GM10248 (cell line): Measurements from ENCODE around the gene GREB1.

Source experiments
- CTCF ChIA-PET: fragments of 300-600 bp; sonication (Branson Sonifier 250); formaldehyde crosslinking; extraction: SDS; loops from one replicate; lab custom pipeline; 2021; ENCODE audit warnings: antibody characterized with exemption; lab: Yijun Ruan, JAX
- POLR2A ChIA-PET: fragments of 350-650 bp; sonication (Branson Sonifier 250); formaldehyde crosslinking; extraction: SDS; loops from one replicate; lab custom pipeline; 2020; ENCODE audit warnings: antibody characterized with exemption; lab: Yijun Ruan, JAX
- DNase-seq: peaks from one replicate; pipeline ENCODE4 v3.0.0; 2012; ENCODE audit errors: extremely low spot score
- TF ChIP-seq, protein P1 (sequence below): IDR thresholded peaks from 2 replicates; pipeline ENCODE4 v1.5.1; 2012; ENCODE audit warnings: mild to moderate bottlenecking, low read depth; ENCODE audit errors: extremely low read depth, missing control alignments, control extremely low read depth

The GREB1 gene

DNA sequence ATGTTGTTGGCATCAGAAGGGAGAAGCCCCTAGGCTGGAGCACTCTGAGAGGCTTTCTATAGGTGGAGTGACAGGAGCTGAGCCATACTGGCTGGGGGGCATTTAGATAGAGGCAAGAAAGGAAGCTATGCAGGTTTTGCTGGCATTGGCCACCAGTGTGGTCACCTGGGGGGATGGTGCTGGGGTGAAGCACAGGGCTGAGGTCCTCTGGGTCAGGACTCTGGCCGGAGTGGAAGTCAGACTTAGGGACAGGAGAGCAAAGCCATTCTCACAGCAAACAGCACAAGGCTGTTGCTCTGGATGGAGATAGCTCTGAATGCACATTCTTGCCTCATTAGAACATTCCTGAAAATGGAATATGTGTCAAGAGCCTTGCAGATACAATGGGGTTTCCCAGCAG, 88.8 kb downstream of the GREB1 start:
- ChIA-PET CTCF (no interaction called here), POLR2A (no interaction called here)
- DNase-seq, result no peak
- TF ChIP-seq, protein P1, sequence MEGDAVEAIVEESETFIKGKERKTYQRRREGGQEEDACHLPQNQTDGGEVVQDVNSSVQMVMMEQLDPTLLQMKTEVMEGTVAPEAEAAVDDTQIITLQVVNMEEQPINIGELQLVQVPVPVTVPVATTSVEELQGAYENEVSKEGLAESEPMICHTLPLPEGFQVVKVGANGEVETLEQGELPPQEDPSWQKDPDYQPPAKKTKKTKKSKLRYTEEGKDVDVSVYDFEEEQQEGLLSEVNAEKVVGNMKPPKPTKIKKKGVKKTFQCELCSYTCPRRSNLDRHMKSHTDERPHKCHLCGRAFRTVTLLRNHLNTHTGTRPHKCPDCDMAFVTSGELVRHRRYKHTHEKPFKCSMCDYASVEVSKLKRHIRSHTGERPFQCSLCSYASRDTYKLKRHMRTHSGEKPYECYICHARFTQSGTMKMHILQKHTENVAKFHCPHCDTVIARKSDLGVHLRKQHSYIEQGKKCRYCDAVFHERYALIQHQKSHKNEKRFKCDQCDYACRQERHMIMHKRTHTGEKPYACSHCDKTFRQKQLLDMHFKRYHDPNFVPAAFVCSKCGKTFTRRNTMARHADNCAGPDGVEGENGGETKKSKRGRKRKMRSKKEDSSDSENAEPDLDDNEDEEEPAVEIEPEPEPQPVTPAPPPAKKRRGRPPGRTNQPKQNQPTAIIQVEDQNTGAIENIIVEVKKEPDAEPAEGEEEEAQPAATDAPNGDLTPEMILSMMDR, result no peak

DNA sequence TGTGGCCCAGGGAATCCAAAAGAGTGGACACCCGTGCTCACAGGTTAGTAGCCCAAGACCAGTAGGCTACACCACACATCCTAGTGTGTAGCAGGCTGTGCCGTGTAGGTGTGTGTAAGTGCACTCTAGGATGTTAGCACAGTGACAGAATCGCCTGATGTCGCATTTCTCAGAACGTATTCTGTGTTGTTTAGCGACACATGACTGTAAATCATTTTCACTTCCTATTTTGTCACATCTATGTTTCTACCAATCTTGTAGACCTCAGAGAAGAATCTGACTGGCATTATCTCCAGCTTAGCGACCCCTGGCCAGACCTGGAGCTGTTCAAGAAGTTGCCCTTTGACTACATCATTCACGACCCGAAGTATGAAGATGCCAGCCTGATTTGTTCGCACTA, 91.0 kb downstream of the GREB1 start:
- TF ChIP-seq, protein P1, result no peak
- CTCF ChIA-PET, result no interaction called here
- no peak for DNase-seq
- POLR2A ChIA-PET, result no interaction called here

DNA sequence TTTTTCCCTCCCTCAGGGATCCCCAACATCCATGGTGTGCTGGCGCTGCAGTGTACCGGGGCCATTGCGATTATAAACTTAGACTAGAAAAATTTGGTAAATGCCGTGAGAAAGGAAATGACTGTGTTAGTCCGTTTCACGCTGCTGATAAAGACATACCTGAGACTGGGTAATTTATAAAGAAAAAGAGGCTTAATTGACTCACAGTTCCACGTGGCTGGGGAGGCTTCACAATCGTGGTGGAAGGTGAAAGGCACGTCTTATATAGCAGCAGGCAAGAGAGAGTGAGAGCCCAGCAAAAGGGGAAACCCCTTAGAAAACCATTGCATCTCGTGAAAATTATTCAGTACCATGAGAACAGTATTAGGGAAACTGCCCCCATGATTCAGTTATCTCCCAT, 91.8 kb downstream of the GREB1 start:
- ChIA-PET POLR2A (no interaction called here), CTCF (no interaction called here)
- DNase-seq, result no peak
- TF ChIP-seq, protein P1, result no peak

DNA sequence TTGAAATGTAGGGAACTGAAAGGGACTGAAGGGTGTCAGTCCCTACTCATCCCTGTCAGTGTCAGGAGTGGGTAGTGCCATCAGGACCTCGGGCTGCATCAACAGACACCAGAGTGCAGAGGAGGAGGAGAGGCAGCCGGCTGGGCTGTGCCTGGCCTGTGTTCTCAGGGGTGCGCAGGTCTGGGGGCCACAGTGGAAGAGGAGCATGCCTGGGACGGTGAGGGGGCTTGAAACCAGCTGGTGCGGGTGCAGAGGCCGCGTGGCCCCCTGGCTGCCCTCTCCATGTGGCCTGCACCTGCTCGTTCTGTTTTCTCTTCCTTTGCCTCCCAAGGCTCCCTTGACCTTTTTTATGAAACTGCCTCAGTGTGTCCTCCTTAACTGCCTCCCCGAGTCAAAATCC, 94.8 kb downstream of the GREB1 start:
- ChIA-PET POLR2A (no interaction called here), CTCF (no interaction called here)
- no peak for DNase-seq
- TF ChIP-seq, protein P1, result no peak

DNA sequence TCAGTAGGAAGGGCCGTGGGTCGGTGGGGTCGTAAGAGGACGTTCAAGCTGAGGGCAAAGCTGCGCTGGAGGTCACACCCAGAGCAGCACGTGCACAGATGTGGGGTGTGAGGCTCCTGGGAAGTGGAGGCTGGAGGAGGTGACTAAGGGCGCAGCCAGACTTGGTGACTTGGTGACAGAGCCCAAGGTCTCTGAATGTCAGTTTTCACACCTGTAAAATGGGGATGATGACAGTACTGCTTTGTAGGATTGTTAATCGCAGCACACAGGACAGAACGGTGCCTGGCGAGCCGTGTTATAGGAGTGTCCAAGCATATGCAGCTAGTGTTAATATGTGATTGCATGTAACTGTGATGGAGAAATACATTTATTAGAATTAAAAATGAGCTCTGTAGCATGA, 95.4 kb downstream of the GREB1 start:
- TF ChIP-seq, protein P1, result no peak
- ChIA-PET POLR2A (no interaction called here), CTCF (interaction anchor here (1.0 to 1.2 kb wide), 2 partner anchors 12 to 45 kb away, joined by 3 read pairs; no protein-coding TSS in a partner anchor)

DNA sequence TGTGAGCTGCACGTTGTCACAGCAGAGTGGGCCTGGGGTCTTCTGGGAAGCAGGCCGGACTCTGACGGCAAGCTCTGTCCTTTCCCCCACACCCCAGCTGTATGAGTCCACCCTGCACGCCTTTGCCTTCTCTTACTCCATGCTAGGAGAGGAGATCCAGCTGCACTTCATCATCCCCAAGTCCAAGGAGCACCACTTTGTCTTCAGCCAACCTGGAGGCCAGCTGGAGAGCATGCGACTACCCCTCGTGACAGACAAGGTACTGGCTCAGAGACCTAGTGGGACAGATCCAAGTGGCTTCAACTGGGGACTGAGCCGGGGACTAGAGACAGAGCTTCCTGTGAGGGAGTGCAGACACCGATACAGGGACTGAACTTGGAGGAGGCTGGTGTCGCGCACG, 96.0 kb downstream of the GREB1 start:
- ChIA-PET POLR2A (no interaction called here), CTCF (interaction anchor here (1.0 to 1.4 kb wide), 4 partner anchors 12 to 797 kb away, joined by 3 read pairs; no protein-coding TSS in a partner anchor)
- TF ChIP-seq, protein P1, result no peak
- no peak for DNase-seq

More for the DNA sequence above, 95.4 kb downstream of the GREB1 start:
- no peak for DNase-seq
